ENCODE results near the gene SRD5A1.

Gene SRD5A1, protein sequence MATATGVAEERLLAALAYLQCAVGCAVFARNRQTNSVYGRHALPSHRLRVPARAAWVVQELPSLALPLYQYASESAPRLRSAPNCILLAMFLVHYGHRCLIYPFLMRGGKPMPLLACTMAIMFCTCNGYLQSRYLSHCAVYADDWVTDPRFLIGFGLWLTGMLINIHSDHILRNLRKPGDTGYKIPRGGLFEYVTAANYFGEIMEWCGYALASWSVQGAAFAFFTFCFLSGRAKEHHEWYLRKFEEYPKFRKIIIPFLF

DNA sequence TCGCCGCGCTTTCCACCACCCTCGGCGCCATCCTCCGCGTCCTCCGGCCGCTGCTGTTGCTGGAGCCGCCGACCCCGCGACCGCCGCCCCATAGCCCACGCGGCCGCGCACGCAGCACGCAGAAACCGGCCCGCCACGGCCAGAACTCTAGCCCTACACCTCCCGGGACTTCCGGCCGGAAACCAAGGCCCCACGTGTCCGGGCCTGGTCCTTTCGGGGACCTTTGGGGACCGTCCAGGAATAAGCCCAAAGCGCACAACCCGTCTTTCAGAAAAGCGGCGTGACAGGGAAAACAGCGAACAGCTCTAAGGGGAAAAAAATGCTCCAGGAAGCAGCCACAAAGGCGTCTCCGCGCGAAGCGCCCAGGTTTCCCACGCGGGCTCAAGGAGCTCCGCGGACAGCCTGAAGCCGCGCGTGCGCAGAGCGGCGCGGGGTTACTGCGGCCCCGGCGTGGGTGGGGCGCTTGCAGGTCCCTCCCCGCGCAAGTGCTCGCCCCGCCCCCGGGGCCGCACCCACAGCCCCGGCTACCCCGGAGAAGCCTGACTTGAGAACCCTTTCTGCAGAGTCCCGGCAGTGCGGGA lies at the start of gene SRD5A1, which contains the start of gene NSUN2:
Gene SRD5A1, plus strand, starts transcription at position 553 of the 581 bp plus-strand sequence. CDS start 137 bp downstream, outside the sequence.
Gene NSUN2, minus strand, starts transcription at position 157 of the 581 bp plus-strand sequence. Its CDS starts 65 bp downstream, at position 92.
- in situ Hi-C loops (cut with HindIII; ENCODE audit: low pct_ligation_motif_present, low pct_unique_long_range_greater_than_20kb, low sequenced_read_pairs): loop anchor here (25.0 kb wide), 1 partner anchor 104 kb away; no protein-coding TSS in a partner anchor
- peak; percentile 85 for DNase-seq

DNA sequence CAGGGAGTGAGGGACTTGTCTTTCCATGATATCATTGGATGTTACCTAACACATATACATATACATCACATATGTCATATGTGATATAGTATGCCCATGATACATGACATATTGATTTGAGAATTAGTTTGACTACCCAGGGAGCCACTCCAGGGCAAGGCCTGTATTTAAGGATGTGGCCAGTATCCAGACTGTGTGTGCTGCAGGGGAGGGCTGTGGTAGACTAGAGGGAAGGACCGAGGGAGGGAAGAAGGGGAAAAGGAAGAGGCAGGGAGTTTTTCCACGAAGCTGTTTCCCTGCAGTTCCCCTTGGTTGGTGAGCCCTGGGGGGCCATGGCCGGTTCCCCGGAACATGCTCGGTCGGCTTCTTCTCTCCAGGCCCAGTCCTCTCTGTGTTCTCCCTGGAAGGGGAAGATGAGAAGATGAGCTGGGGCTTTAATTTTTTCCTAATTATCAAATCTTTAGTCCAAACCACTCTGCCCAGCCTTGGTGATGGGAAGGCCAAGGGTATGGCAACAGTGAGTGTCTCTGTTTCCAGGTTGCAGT lies 49.1 kb upstream of the SRD5A1 start:
- no peak for DNase-seq
- in situ Hi-C loops (cut with HindIII; ENCODE audit: low pct_ligation_motif_present, low pct_unique_long_range_greater_than_20kb, low sequenced_read_pairs): no loop called here

GRCh38 chr5:6584727-6585126 lies 48.5 kb upstream of the SRD5A1 start:
- DNase-seq: no peak
- in situ Hi-C loops (cut with HindIII; ENCODE audit: low pct_ligation_motif_present, low pct_unique_long_range_greater_than_20kb, low sequenced_read_pairs): no loop called here

DNA sequence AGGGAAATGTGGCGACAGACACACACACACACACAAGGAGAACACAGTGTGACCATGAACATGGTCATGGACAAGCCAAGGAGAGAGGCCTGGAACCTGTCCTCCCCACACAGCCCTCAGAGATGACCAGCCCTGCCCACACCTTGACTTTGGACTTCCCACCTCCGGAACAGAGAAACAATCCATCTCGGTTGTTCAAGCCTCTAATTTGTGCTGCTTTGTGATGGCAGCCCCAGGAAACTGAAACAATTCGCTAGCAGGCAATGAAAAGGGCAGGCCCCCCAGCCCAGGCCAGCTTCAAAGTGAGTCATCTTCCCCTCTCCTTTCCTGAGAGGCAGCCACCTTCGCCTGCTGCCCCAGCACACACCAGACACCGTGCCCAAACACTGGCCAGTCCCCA lies 48.1 kb upstream of the SRD5A1 start:
- no peak for DNase-seq
- in situ Hi-C loops (cut with HindIII; ENCODE audit: low pct_ligation_motif_present, low pct_unique_long_range_greater_than_20kb, low sequenced_read_pairs): no loop called here

GRCh38 chr5:6585939-6586646 lies 47.1 kb upstream of the SRD5A1 start:
- in situ Hi-C loops (cut with HindIII; ENCODE audit: low pct_ligation_motif_present, low pct_unique_long_range_greater_than_20kb, low sequenced_read_pairs): no loop called here
- no peak for DNase-seq

DNA sequence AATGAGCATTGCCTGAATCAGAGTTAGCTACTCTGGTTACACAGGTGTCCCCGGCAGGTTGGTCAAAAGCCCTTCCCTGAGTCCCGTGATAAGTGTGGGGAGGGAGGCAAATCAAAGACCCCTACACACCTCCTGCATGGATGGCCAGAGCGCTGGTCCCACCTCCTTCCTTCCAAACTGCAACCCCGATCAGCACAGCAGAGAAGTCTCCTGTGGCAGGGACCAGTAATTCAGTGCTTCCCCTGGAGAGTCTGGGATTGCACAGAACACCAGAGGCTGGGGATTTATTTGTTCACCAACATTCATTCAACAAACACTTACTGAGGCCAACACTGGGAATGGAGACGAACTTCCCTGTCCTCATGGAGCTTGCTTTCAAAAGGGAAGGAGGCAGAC lies 46.6 kb upstream of the SRD5A1 start:
- no peak for DNase-seq
- in situ Hi-C loops (cut with HindIII; ENCODE audit: low pct_ligation_motif_present, low pct_unique_long_range_greater_than_20kb, low sequenced_read_pairs): no loop called here

DNA sequence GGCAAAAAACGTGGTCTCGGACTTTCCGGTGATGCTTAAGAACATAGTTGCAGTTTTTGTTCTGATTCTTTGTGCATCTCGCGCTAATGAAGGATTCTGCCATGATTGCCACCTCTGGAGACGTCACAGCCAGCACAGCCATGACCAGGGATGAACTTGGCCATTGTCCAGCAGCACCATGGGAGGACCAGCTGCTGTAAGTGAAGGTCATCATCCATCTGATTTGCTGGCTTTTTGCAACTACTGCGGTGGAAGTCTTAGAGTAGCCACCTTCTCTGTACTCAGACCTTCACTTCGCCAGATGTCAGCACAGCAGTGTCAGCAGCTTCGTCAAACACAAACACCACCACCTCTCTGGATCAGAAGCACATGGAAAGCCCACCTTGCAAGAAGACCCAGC lies 46.1 kb upstream of the SRD5A1 start:
- DNase-seq: no peak
- in situ Hi-C loops (cut with HindIII; ENCODE audit: low pct_ligation_motif_present, low pct_unique_long_range_greater_than_20kb, low sequenced_read_pairs): no loop called here

- in situ Hi-C loops (cut with HindIII; ENCODE audit: low pct_ligation_motif_present, low pct_unique_long_range_greater_than_20kb, low sequenced_read_pairs): no loop called here
- DNase-seq: no peak
These were observed 42.7 kb upstream of the SRD5A1 start for GRCh38 chr5:6590581-6590980.

GRCh38 chr5:6591671-6592288 lies 41.5 kb upstream of the SRD5A1 start:
- DNase-seq: no peak
- in situ Hi-C loops (cut with HindIII; ENCODE audit: low pct_ligation_motif_present, low pct_unique_long_range_greater_than_20kb, low sequenced_read_pairs): no loop called here

- in situ Hi-C loops (cut with HindIII; ENCODE audit: low pct_ligation_motif_present, low pct_unique_long_range_greater_than_20kb, low sequenced_read_pairs): no loop called here
- DNase-seq: no peak
These were observed 40.6 kb upstream of the SRD5A1 start for GRCh38 chr5:6592601-6593000.

DNA sequence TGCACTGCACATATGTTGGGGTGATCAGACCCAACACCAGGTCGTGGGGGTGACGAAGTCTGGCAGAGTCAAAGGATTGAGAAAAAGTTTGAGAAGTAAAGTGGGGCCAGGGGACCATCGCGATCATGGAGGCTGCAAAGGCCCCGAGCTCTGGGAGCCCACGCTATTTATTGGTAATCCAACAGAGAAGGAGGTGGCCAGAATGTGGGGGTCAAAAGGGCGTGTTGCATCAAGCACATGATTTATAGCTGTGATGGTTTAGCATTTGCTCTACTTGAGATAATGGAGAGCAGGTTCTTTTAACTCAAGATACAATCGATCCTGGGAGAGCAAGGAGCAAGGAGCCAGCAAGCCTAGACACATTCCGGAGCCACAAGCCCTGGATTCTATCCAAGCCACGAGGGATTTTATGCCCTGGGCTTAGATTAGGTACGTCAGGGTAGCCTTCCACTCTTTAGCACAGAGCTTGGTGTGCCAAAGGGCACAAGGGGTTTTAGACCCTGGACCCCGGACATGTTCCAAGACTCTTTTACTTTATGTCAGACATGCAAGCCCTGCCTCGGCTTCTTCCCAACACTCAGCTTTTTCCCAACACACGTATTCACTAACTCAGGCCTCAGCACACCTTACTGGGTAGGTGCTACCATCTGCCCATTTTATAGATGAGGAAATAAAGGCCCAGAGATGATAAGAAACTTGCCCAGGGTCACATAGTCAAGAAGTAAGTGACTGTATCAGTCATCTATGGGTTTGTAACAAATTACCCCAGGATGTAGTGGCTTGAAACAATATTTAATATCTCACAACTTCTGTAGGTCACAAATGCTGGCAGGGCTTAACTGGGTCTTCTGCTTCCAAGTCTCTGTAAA lies 39.9 kb upstream of the SRD5A1 start:
- no peak for DNase-seq
- in situ Hi-C loops (cut with HindIII; ENCODE audit: low pct_ligation_motif_present, low pct_unique_long_range_greater_than_20kb, low sequenced_read_pairs): no loop called here

- no peak for DNase-seq
- in situ Hi-C loops (cut with HindIII; ENCODE audit: low pct_ligation_motif_present, low pct_unique_long_range_greater_than_20kb, low sequenced_read_pairs): no loop called here
These were observed 39.2 kb upstream of the SRD5A1 start for GRCh38 chr5:6594066-6594465.

DNA sequence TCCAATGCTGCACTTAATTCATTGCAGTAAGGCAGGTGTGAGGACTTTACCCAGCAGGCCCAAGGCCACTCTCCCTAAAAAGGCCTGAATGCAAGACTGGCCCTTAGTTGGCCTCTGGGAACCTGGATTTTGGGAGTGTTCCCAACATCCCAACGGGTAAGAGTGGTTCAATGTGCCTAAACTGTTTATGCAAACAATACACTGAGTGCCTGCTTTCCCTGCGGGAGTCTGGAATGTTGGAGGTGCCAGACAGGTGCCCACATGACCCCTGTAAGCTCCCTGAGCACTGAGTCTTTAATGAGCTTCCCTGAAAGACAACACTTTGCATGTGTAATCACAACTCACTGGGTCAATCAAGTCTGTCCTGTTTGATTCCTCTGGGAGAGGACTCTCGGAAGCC lies 37.8 kb upstream of the SRD5A1 start:
- in situ Hi-C loops (cut with HindIII; ENCODE audit: low pct_ligation_motif_present, low pct_unique_long_range_greater_than_20kb, low sequenced_read_pairs): no loop called here
- DNase-seq: no peak

DNA sequence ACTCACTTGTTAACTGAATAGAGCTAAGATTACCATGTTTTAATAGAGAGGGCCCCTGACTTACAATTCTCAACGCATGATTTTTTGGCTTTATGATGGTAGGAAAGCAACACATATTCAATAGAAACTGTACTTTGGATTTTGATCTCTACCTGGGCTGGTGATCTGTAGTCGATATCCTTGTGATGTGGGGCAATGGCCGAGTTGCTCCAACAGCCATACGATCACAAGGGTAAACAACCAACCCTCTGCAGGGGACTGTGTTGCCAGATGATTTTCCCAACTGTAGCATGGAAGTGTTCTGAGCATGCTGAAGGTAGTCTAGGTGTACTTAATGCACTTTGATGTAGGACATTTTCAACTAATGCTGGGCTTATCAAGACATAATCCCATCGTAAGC lies 36.9 kb upstream of the SRD5A1 start:
- no peak for DNase-seq
- in situ Hi-C loops (cut with HindIII; ENCODE audit: low pct_ligation_motif_present, low pct_unique_long_range_greater_than_20kb, low sequenced_read_pairs): no loop called here

DNA sequence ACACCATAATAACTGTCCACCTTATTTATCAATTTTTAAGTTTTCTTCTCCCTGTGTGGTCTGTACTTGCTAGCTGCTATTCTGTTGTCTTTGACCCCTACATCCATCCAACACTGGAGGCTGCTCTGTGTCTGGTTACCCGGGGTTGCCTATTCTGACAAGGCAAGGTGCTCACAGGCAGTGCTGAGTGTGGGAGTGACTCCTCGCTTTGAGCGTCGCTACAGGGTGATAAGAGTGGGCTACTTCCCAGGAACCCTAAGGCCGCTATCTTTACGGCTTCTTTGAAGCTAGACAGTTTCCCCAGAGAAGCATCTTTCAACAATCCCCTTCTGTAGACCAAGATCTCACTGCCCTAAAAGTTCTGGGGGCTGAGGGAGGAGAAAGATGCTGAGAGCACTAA lies 35.7 kb upstream of the SRD5A1 start:
- no peak for DNase-seq
- in situ Hi-C loops (cut with HindIII; ENCODE audit: low pct_ligation_motif_present, low pct_unique_long_range_greater_than_20kb, low sequenced_read_pairs): no loop called here

DNA sequence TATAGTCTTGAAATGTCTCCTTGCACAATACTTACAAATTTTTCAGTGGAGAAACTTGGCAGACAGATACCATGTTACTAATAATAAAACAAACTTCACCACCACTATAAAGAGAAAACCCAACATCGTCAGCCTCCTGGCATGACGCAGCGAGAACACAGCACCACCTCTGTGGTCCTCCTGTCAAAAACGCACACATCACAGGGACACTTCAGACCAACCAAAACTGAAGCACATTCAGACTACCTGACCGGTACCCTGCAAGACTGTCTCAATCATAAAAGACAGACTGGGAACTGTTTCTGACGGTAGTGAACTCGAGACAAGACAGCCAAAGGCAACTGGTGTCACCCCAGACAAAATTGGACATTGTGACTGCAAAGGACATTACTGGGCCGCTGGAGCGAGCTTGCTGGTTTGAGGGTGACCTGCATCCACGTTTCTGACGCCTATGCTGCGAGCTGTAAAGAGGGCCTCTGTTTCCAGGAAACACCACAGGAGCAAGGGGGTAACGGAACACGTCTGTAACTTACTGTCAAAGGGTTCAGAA lies 34.8 kb upstream of the SRD5A1 start:
- in situ Hi-C loops (cut with HindIII; ENCODE audit: low pct_ligation_motif_present, low pct_unique_long_range_greater_than_20kb, low sequenced_read_pairs): no loop called here
- DNase-seq: no peak

- no peak for DNase-seq
- in situ Hi-C loops (cut with HindIII; ENCODE audit: low pct_ligation_motif_present, low pct_unique_long_range_greater_than_20kb, low sequenced_read_pairs): no loop called here
These were observed 33.5 kb upstream of the SRD5A1 start for GRCh38 chr5:6599739-6600138.

DNA sequence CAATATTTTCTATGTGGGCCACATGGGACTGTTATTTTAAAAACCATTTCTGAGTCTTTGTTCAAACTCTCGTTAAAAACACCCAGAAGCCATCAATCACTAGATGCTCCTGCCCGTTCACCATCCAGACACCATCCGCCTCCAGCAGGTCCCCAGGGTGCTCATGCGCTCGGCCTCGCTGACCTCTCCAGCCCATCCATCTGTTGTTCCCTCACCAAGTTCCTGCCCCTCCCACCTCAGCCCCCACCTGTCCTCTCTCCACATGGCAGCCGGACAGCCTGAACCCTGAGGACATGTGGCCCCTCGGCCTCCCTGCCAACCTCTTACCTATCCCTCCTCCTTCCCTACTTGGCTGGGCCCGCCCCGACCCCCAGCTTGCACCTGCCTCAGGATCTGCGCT lies 32.0 kb upstream of the SRD5A1 start:
- DNase-seq: no peak
- in situ Hi-C loops (cut with HindIII; ENCODE audit: low pct_ligation_motif_present, low pct_unique_long_range_greater_than_20kb, low sequenced_read_pairs): no loop called here
